Nephron (organoid): ENCODE data around the gene EXOSC5.
A peak's percentile ranks its signal among the peaks of the same experiment; 100 is the strongest.
"Not testable (repeated sequence)": the region's sequence is repeated elsewhere in the genome, so short reads cannot be mapped to it uniquely, and the experiment has no call there.

Experiments
- H3K27ac Mint-ChIP-seq, 3 experiments: 2 replicates each; pipeline ENCODE4 v1.8.0; 2020; ENCODE audit warnings: mixed read lengths in 3 of 3, mild to moderate bottlenecking in 2 of 3, moderate library complexity in 1 of 3
- H3K27me3 Mint-ChIP-seq: 2 replicates; pipeline ENCODE4 v1.8.0; 2021; ENCODE audit warnings: low read depth, mild to moderate bottlenecking, moderate library complexity, mixed read lengths
- H3K36me3 Mint-ChIP-seq: 2 replicates; pipeline ENCODE4 v1.8.0; 2020; ENCODE audit warnings: low read depth, mixed read lengths
- H3K4me1 Mint-ChIP-seq: 2 replicates; pipeline ENCODE4 v1.8.0; 2020; ENCODE audit warnings: mixed read lengths
- H3K4me3 Mint-ChIP-seq, 3 experiments: 2 replicates each; pipeline ENCODE4 v1.8.0; 2020; ENCODE audit warnings: mild to moderate bottlenecking in 3 of 3, mixed read lengths in 3 of 3, moderate library complexity in 2 of 3
- H3K9me3 Mint-ChIP-seq: 2 replicates; pipeline ENCODE4 v1.8.0; 2020; ENCODE audit warnings: mixed read lengths
- TF ChIP-seq, protein P1 (sequence below), 3 experiments: fragments of 200-600 bp; sonication (generic); IDR thresholded peaks; one replicate each; pipeline ENCODE4 v1.5.0; 2021; ENCODE audit warnings: antibody characterized with exemption in 3 of 3; ENCODE audit not compliant: unreplicated experiment in 3 of 3

EXOSC5 gene

DNA sequence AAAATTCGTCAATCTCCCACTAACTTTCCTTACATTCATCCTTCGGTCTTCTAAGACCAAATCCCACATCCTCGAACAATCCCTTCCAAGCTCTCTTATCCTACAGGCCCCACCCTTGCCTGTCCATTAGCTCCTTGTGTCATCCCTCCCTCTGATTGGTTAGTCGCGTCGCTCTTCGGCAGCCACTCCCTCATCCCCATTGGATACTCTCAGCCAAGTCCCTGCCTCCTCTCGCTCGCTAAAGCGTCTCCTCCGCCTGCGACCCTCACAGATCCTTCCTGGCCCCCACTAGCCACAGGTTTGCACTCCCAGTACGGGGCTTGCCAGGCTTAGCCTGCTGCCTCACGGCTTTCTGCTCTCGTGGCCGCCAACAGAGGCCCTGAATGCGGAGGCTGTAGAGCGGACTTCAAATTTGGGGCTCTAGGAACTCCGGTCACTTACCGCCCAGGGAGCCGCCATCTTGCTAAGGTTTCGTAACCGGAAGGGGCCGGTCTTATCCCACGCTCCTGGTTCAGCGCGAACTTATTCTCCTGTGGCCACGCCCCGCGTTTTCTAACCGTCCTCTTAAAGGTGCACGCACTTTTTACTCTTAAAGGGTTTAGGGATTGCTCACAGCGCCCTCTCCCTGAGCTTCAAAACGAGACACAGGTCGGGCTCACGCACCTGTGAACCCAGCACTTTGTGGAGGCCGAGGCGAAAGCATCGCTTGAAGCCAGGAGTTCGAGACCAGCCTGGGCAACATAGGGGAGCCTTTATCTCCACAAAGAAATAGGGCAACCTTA lies 42.5 kb upstream of the EXOSC5 start, which contains the start of gene DMAC2:
DMAC2 (minus strand) TSS at position 472 of the 782 bp plus-strand sequence; CDS start at position 459, 13 bp downstream.
- Mint-ChIP-seq H3K27ac (no peak within 1 kb of the TSS), H3K27me3 (peaks cover 13% of the 10 kb centered on the region), H3K9me3 (no peaks in the 10 kb centered on the region), H3K36me3 (peaks cover 15% of the 10 kb centered on the region), H3K4me3 (peak within 1 kb of the TSS in 2 of 3 experiments; percentile 42 to 69), H3K4me1 (peaks cover 4% of the 10 kb centered on the region)
- TF ChIP-seq, protein P1, sequence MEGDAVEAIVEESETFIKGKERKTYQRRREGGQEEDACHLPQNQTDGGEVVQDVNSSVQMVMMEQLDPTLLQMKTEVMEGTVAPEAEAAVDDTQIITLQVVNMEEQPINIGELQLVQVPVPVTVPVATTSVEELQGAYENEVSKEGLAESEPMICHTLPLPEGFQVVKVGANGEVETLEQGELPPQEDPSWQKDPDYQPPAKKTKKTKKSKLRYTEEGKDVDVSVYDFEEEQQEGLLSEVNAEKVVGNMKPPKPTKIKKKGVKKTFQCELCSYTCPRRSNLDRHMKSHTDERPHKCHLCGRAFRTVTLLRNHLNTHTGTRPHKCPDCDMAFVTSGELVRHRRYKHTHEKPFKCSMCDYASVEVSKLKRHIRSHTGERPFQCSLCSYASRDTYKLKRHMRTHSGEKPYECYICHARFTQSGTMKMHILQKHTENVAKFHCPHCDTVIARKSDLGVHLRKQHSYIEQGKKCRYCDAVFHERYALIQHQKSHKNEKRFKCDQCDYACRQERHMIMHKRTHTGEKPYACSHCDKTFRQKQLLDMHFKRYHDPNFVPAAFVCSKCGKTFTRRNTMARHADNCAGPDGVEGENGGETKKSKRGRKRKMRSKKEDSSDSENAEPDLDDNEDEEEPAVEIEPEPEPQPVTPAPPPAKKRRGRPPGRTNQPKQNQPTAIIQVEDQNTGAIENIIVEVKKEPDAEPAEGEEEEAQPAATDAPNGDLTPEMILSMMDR (IDR thresholded peaks at IDR 0.05; ENCODE audit: unreplicated experiment in 3 of 3) = peak; percentile 26 to 46 (median 36)

DNA sequence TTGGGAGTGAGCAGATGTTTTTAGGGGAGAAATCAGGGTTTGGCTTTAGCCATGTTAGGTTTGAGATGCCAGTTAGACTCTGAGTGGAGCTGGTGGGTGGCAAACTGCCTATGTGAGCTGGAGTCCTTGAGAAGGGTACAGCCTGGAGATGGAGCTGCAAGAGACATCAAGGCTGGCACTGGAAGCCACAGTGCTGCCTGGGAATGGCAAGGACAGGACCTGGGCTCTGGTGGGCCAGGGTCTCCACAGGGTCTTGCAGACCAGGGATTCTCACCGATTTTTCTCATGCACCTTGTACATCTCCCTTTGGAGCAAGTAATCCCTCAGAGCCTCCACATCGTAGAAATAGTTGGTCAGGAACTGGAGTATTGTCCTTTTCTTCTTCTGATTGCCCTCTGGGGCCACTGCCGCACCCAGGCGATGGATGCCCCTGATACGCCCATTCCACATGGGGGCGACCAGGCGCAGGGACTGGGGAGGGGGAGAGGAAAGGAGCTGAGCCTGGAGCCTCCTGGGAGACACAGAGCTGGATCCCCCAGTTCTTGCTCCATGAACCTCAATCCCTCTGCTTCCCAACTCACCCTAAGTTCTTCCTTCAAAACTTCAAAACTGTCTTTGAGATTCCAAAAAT lies 40.9 kb upstream of the EXOSC5 start:
- peaks cover under 1% of the 10 kb centered on the region for H3K27me3 Mint-ChIP-seq
- H3K36me3 Mint-ChIP-seq = peaks cover 21% of the 10 kb centered on the region
- no peak overlapping the region for H3K27ac Mint-ChIP-seq
- no peaks in the 10 kb centered on the region for H3K9me3 Mint-ChIP-seq
- TF ChIP-seq, protein P1 (IDR thresholded peaks at IDR 0.05; ENCODE audit: unreplicated experiment in 3 of 3) = no peak
- H3K4me3 Mint-ChIP-seq = peak overlapping the region in 2 of 3 experiments; percentile 70 to 88
- H3K4me1 Mint-ChIP-seq = peaks cover 9% of the 10 kb centered on the region

DNA sequence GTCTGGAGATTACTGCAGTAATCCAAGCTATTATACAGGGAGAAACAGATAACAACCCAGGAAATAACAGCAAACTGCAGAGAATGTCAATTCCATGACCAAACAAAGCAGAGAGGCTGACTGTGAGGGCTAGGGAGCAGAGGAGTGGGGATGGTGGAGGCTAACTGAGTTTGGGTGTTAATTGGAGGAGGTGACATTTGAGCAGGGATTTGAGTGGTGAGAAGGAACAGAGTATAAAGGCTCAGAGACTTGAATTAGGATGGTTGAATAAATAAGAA lies 39.5 kb upstream of the EXOSC5 start:
- Mint-ChIP-seq H3K4me3 (peak overlapping the region; percentile 33 to 60 (median 33)), H3K36me3 (peaks cover 32% of the 10 kb centered on the region), H3K9me3 (no peaks in the 10 kb centered on the region), H3K4me1 (peaks cover 11% of the 10 kb centered on the region), H3K27me3 (no peaks in the 10 kb centered on the region), H3K27ac (no peak overlapping the region)
- TF ChIP-seq, protein P1 (IDR thresholded peaks at IDR 0.05; ENCODE audit: unreplicated experiment in 3 of 3) = no peak

DNA sequence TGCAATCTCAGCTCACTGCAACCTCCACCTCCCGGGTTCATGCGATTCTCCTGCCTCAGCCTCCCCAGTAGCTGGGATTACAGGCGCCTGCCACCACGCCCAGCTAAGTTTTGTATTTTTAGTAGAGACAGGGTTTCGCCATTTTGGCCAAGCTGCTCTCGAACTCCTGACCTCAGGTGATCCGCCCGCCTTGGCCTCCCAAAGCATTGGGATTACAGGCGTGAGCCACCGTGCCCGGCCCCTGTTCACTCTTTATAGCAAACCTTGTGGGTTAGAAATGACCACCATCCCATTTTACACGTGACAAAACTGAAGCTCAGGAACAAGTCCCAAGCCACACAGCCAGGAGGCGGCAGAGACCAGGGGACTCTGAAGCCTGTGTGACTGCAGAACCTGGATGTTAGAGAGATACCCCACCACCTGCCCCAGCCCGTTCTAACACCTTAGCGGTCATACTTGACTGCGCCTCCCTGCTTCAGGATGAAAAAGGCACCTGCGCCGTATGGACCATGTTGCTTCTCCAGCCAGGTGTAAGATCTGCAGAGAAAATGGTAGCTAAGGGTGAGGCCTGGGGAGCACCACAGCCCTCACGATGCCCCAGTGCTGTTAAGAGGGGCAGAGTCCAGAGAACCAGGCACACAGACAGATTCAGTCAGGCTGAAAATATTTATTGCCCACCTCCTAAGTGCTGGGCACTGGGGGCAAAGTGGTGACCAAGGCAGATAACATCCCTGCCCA lies 38.9 kb upstream of the EXOSC5 start:
- H3K4me3 Mint-ChIP-seq = peak overlapping the region in 2 of 3 experiments; percentile 33 to 60

DNA sequence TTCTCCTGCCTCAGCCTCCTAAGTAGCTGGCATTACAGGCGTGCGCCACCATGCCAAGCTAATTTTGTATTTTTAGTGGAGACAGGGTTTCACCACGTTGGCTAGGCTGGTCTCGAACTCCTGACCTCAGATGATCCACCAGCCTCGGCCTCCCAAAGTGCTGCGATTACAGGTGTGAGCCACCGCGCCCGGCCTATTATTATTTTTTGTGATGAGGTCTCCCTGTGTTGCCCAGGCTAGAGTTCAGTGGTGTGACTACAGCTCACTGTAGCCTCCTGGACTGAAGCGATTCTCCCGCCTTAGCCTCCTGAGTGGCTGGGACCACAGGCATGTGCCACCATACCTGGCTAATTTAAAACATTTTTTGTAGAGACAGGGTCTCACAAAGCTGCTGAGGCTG lies 38.2 kb upstream of the EXOSC5 start:
- not testable (repeated sequence) for H3K4me3 Mint-ChIP-seq, H3K27ac Mint-ChIP-seq, H3K27me3 Mint-ChIP-seq, H3K9me3 Mint-ChIP-seq
- Mint-ChIP-seq H3K4me1 (peaks cover 14% of the 10 kb centered on the region), H3K36me3 (peaks cover 39% of the 10 kb centered on the region)

More for the DNA sequence above, 38.9 kb upstream of the EXOSC5 start:
- Mint-ChIP-seq H3K9me3 (no peaks in the 10 kb centered on the region), H3K4me1 (peaks cover 14% of the 10 kb centered on the region), H3K27ac (no peak overlapping the region), H3K27me3 (no peaks in the 10 kb centered on the region), H3K36me3 (peaks cover 35% of the 10 kb centered on the region)
- TF ChIP-seq, protein P1 (IDR thresholded peaks at IDR 0.05; ENCODE audit: unreplicated experiment in 3 of 3) = no peak

DNA sequence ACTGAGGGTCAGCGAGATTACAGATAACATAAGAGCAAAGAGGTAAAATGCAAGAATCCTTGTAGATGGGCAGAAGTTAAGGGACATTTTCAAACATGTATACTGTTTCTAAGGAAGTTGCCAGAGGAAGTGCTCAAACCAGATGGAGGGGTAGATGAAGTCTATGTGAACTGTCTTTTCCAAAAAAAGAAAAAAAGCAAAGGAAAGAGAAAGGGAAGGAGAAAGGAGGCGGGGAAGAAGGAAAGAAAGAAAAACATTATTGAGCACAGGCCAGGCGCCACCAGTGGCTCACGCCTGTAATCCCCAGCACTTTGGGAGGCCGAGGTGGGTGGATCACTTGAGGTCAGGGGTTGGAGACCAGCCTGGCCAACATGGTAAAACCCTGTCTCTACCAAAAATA lies 37.3 kb upstream of the EXOSC5 start:
- H3K27ac Mint-ChIP-seq = no peak overlapping the region
- TF ChIP-seq, protein P1 (IDR thresholded peaks at IDR 0.05; ENCODE audit: unreplicated experiment in 3 of 3) = no peak
- H3K27me3 Mint-ChIP-seq = no peaks in the 10 kb centered on the region
- peaks cover 39% of the 10 kb centered on the region for H3K36me3 Mint-ChIP-seq
- H3K4me3 Mint-ChIP-seq = peak overlapping the region in 1 of 3 experiments; percentile 10
- no peaks in the 10 kb centered on the region for H3K9me3 Mint-ChIP-seq
- H3K4me1 Mint-ChIP-seq = peaks cover 14% of the 10 kb centered on the region
